Globus pallidus (tissue), 1 donor: ENCODE measurements around the gene LAMA3.

Experiments
- DNase-seq: peaks from one replicate; pipeline ENCODE4 v3.0.0-alpha.2; 2015; ENCODE audit warnings: low spot score

Gene LAMA3

GRCh38 chr18:23668731-23669130 lies 20.5 kb upstream of the LAMA3 start:
- DNase-seq = no peak

- DNase-seq = no peak
These were observed 20.0 kb upstream of the LAMA3 start for GRCh38 chr18:23669202-23669766.

GRCh38 chr18:23669804-23670405 lies 19.3 kb upstream of the LAMA3 start:
- no peak for DNase-seq

GRCh38 chr18:23671564-23671963 lies 17.7 kb upstream of the LAMA3 start:
- no peak for DNase-seq

- no peak for DNase-seq
These were observed 15.5 kb upstream of the LAMA3 start for GRCh38 chr18:23673725-23674124.

- DNase-seq = no peak
These were observed 14.0 kb upstream of the LAMA3 start for GRCh38 chr18:23675236-23675635.

- DNase-seq = no peak
These were observed 13.4 kb upstream of the LAMA3 start for GRCh38 chr18:23675896-23676295.

GRCh38 chr18:23682045-23682444 lies 7.2 kb upstream of the LAMA3 start:
- no peak for DNase-seq

GRCh38 chr18:23682472-23682871 lies 6.8 kb upstream of the LAMA3 start:
- no peak for DNase-seq

GRCh38 chr18:23683155-23683554 lies 6.1 kb upstream of the LAMA3 start:
- DNase-seq = no peak

- DNase-seq = no peak
These were observed 5.6 kb upstream of the LAMA3 start for GRCh38 chr18:23683671-23684070.

GRCh38 chr18:23684515-23685197 lies 4.6 kb upstream of the LAMA3 start:
- DNase-seq = no peak

- DNase-seq = no peak
These were observed 725 bp upstream of the LAMA3 start for GRCh38 chr18:23688528-23688927.

- DNase-seq = no peak
These were observed 607 bp downstream of the LAMA3 start for GRCh38 chr18:23689616-23690504.

- DNase-seq = no peak
These were observed 1.3 kb downstream of the LAMA3 start for GRCh38 chr18:23690505-23691068.

GRCh38 chr18:23693846-23694245 lies 4.6 kb downstream of the LAMA3 start:
- DNase-seq = no peak

GRCh38 chr18:23694637-23695430 lies 5.6 kb downstream of the LAMA3 start:
- DNase-seq = no peak

- no peak for DNase-seq
These were observed 11.8 kb downstream of the LAMA3 start for GRCh38 chr18:23701017-23701416.

GRCh38 chr18:23701544-23702064 lies 12.4 kb downstream of the LAMA3 start:
- no peak for DNase-seq

- no peak for DNase-seq
These were observed 13.4 kb downstream of the LAMA3 start for GRCh38 chr18:23702606-23703005.
